ENCODE measurements around the gene YDJC.

DNA sequence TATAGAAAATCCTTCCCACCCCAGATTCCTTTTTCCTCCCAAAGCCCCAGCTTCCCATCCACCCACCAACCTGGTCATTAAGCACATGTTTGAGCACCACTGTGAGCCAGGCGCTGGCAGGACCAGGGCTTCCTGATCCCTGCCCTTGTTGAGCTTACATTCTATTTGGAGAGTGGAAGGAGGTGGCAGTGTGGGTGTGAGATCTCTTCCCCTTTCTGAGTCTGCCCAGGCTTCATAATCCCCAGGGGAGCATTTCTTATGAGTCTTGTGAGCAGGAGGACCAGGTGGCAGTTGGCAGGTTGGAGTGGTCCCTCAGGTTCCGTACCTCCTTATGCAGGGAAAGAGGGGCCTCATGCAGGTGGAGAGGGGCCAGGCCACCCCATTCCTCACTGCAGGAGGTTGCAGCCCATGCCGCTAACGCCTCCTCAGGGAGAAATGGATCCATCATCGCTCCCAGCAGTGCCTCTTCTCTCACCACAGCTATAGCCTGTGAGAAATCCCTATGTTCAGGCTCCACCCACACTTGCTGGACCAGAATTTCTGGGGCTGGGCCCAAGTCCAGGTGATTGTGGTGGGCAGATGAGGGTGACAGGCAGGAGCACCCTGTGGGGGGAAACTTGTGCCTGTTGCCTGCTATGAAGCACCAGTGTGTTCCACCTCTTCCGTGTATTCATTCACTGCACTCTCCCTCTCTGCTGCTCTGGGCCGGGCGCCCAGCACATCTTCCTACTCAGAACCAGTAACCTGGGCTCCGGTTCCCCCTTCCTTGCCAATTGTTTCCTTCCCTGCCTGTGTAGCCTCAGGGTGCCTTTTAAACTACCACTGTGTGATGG is 38.8 kb downstream of the YDJC start:
- TF ChIP-seq ZNF274 (IDR thresholded peaks at IDR 0.05; ENCODE audit: low read depth, low read length) = no peak
- TF ChIP-seq YY1 (IDR thresholded peaks at IDR 0.05; ENCODE audit: insufficient read depth, insufficient read length) = no peak
- TF ChIP-seq SUZ12 (IDR thresholded peaks at IDR 0.05; ENCODE audit: extremely low read depth, insufficient read depth, insufficient read length) = no peak

Data from NT2/D1 (cell line).